Stimulated activated naive CD4-positive, alpha-beta T cell (primary cell): Measurements from ENCODE around the gene DCP1A.
"Not testable (repeated sequence)": the region's sequence is repeated elsewhere in the genome, so short reads cannot be mapped to it uniquely, and the experiment has no call there.

Experiments used
- DNase-seq, 6 experiments: peaks; one replicate each; lab custom pipeline; 2025; lab: John Stamatoyannopoulos, UW

The DCP1A gene

GRCh38 chr3:53328746-53329145 is 18.6 kb downstream of the DCP1A start:
- DNase-seq = no peak

- not testable (repeated sequence) for DNase-seq
Measured at GRCh38 chr3:53327986-53328385, 19.4 kb downstream of the DCP1A start.

- DNase-seq = no peak
Measured at GRCh38 chr3:53324105-53324504, 23.2 kb downstream of the DCP1A start.

- DNase-seq = no peak
Measured at GRCh38 chr3:53320697-53321096, 26.6 kb downstream of the DCP1A start.

- DNase-seq = no peak
Measured at GRCh38 chr3:53318522-53318921, 28.8 kb downstream of the DCP1A start.

- no peak for DNase-seq
Measured at GRCh38 chr3:53312832-53313231, 34.5 kb downstream of the DCP1A start.

GRCh38 chr3:53311882-53312281 is 35.5 kb downstream of the DCP1A start:
- no peak for DNase-seq

- DNase-seq = no peak
Measured at GRCh38 chr3:53303957-53304356, 43.4 kb downstream of the DCP1A start.

- DNase-seq = no peak
Measured at GRCh38 chr3:53303549-53303948, 43.8 kb downstream of the DCP1A start.

GRCh38 chr3:53300826-53301225 is 46.5 kb downstream of the DCP1A start:
- DNase-seq = no peak

- peak in 2 of 6 experiments; percentile 45 to 53 for DNase-seq
Measured at GRCh38 chr3:53299611-53300023, 47.7 kb downstream of the DCP1A start.

GRCh38 chr3:53295410-53295809 is 51.9 kb downstream of the DCP1A start:
- DNase-seq = no peak

GRCh38 chr3:53293867-53294266 is 53.5 kb downstream of the DCP1A start:
- no peak for DNase-seq

GRCh38 chr3:53288214-53288613 is 59.1 kb downstream of the DCP1A start:
- no peak for DNase-seq

- DNase-seq = no peak
Measured at GRCh38 chr3:53287131-53287629, 60.2 kb downstream of the DCP1A start.

GRCh38 chr3:53286727-53287126 is 60.6 kb downstream of the DCP1A start:
- no peak for DNase-seq

- no peak for DNase-seq
Measured at GRCh38 chr3:53282581-53282980, 64.8 kb downstream of the DCP1A start.

- no peak for DNase-seq
Measured at GRCh38 chr3:53278667-53279066, 68.7 kb downstream of the DCP1A start.

- peak in 3 of 6 experiments; percentile 30 to 42 (median 31) for DNase-seq
Measured at GRCh38 chr3:53274938-53275605, 72.3 kb downstream of the DCP1A start.

- DNase-seq = no peak
Measured at GRCh38 chr3:53273146-53273670, 74.1 kb downstream of the DCP1A start.

- no peak for DNase-seq
Measured at GRCh38 chr3:53269888-53270880, 77.2 kb downstream of the DCP1A start.

GRCh38 chr3:53269193-53269592 is 78.2 kb downstream of the DCP1A start:
- not testable (repeated sequence) for DNase-seq

GRCh38 chr3:53267766-53268165 is 79.6 kb downstream of the DCP1A start:
- DNase-seq = no peak
